ENCODE data around the gene HTR2A.

HTR2A gene

GRCh38 chr13:46913757-46914156 lies 16.9 kb upstream of the HTR2A start:
- Histone ChIP-seq H3F3A (ENCODE audit: insufficient read depth) (no peaks in the 10 kb centered on the region), H3K79me2 (ENCODE audit: insufficient read depth, low read length) (no peaks in the 10 kb centered on the region), H2AFZ (ENCODE audit: low read depth, low read length, severe bottlenecking) (no peak overlapping the region), H3K9me3 (ENCODE audit: insufficient read depth, low read length) (no peaks in the 10 kb centered on the region), H3K27me3 (ENCODE audit: low read length) (no peaks in the 10 kb centered on the region), H4K20me1 (ENCODE audit: low read depth, low read length) (no peaks in the 10 kb centered on the region), H3K9me2 (replicated peaks; ENCODE audit: insufficient read depth, low read length) (no peaks in the 10 kb centered on the region; the same call in 1 of the 2 replicates), H3K36me3 (ENCODE audit: low read length) (no peaks in the 10 kb centered on the region), H3K9ac (ENCODE audit: low read length) (no peak overlapping the region), H3K27ac (ENCODE audit: low read depth, low read length) (no peak overlapping the region), H3K4me3 (ENCODE audit: insufficient read depth, low read length, poor library complexity, severe bottlenecking) (no peak overlapping the region), H3K4me2 (ENCODE audit: low read depth, low read length, poor library complexity, severe bottlenecking) (no peak overlapping the region)
- TF ChIP-seq EZH2phosphoT487 (conservative IDR thresholded peaks at IDR 0.05; ENCODE audit: low read length) (no peak), CTCF (IDR thresholded peaks at IDR 0.05; ENCODE audit: insufficient read depth, low read length, poor library complexity, severe bottlenecking) (no peak)

- H3K9me2 ChIP-seq (replicated peaks; ENCODE audit: insufficient read depth, low read length), result no peaks in the 10 kb centered on the region
- H3K27ac ChIP-seq (ENCODE audit: low read depth, low read length), result no peak overlapping the region
- no peaks in the 10 kb centered on the region for H3K9me3 ChIP-seq (ENCODE audit: insufficient read depth, low read length)
- H4K20me1 ChIP-seq (ENCODE audit: low read depth, low read length), result no peaks in the 10 kb centered on the region
- no peaks in the 10 kb centered on the region for H3K79me2 ChIP-seq (ENCODE audit: insufficient read depth, low read length)
- no peaks in the 10 kb centered on the region for H3F3A ChIP-seq (ENCODE audit: insufficient read depth)
- no peak overlapping the region for H3K4me3 ChIP-seq (ENCODE audit: insufficient read depth, low read length, poor library complexity, severe bottlenecking)
- H3K4me2 ChIP-seq (ENCODE audit: low read depth, low read length, poor library complexity, severe bottlenecking), result no peak overlapping the region
- no peak overlapping the region for H2AFZ ChIP-seq (ENCODE audit: low read depth, low read length, severe bottlenecking)
- no peaks in the 10 kb centered on the region for H3K36me3 ChIP-seq (ENCODE audit: low read length)
- H3K27me3 ChIP-seq (ENCODE audit: low read length), result no peaks in the 10 kb centered on the region
- no peak overlapping the region for H3K9ac ChIP-seq (ENCODE audit: low read length)
- no peak for TF ChIP-seq CTCF (IDR thresholded peaks at IDR 0.05; ENCODE audit: insufficient read depth, low read length, poor library complexity, severe bottlenecking)
- TF ChIP-seq EZH2phosphoT487 (conservative IDR thresholded peaks at IDR 0.05; ENCODE audit: low read length), result no peak
These were observed 12.2 kb upstream of the HTR2A start for GRCh38 chr13:46909042-46909441.

GRCh38 chr13:46908501-46908900 lies 11.6 kb upstream of the HTR2A start:
- Histone ChIP-seq H3K9me2 (replicated peaks; ENCODE audit: insufficient read depth, low read length) (no peaks in the 10 kb centered on the region), H2AFZ (ENCODE audit: low read depth, low read length, severe bottlenecking) (no peak overlapping the region), H3K9ac (ENCODE audit: low read length) (no peak overlapping the region), H3K4me2 (ENCODE audit: low read depth, low read length, poor library complexity, severe bottlenecking) (no peak overlapping the region), H3K79me2 (ENCODE audit: insufficient read depth, low read length) (no peaks in the 10 kb centered on the region), H3F3A (ENCODE audit: insufficient read depth) (no peaks in the 10 kb centered on the region), H4K20me1 (ENCODE audit: low read depth, low read length) (no peaks in the 10 kb centered on the region), H3K27me3 (ENCODE audit: low read length) (no peaks in the 10 kb centered on the region), H3K9me3 (ENCODE audit: insufficient read depth, low read length) (no peaks in the 10 kb centered on the region), H3K4me3 (ENCODE audit: insufficient read depth, low read length, poor library complexity, severe bottlenecking) (no peak overlapping the region), H3K36me3 (ENCODE audit: low read length) (no peaks in the 10 kb centered on the region), H3K27ac (ENCODE audit: low read depth, low read length) (no peak overlapping the region)
- no peak for TF ChIP-seq CTCF (IDR thresholded peaks at IDR 0.05; ENCODE audit: insufficient read depth, low read length, poor library complexity, severe bottlenecking)
- no peak for TF ChIP-seq EZH2phosphoT487 (conservative IDR thresholded peaks at IDR 0.05; ENCODE audit: low read length)

Measured in SU-DHL-6 (cell line).